Caco-2 (cell line): ENCODE measurements around the gene FLT4. TPM values are rescaled to one million over a fixed set of nuclear protein-coding genes. Genes with fewer than 3 reads are reported as not detected.

Source experiments
- BruUV-seq: library from RNA; stranded (reverse); fragments of 400-500 nt; replicated peaks from 2 replicates; lab custom pipeline; 2021; lab: Mats Ljungman, UMichigan
- CTCF ChIA-PET: fragments of 300-600 bp; sonication (Branson Sonifier 250); formaldehyde crosslinking; loops from one replicate; lab custom pipeline; 2022; ENCODE audit warnings: antibody characterized with exemption; lab: Charles Lee
- POLR2A ChIA-PET: fragments of 300-600 bp; sonication (Branson Sonifier 250); formaldehyde crosslinking; loops from one replicate; lab custom pipeline; 2022; ENCODE audit warnings: antibody characterized with exemption; lab: Charles Lee
- DNase-seq, 2 experiments: peaks; one replicate each; pipeline versions ENCODE4 v3.0.0 to v3.0.0-alpha.2; 2020 to 2022
- H3K27me3 ChIP-seq: replicated peaks from 2 replicates; pipeline ENCODE4 v1.6.0; 2011; ENCODE audit warnings: low read length; ENCODE audit not compliant: control insufficient read depth, insufficient read depth
- H3K36me3 ChIP-seq: 2 replicates; pipeline ENCODE4 v1.5.1; 2011; ENCODE audit warnings: low read length; ENCODE audit not compliant: control insufficient read depth, insufficient read depth
- H3K4me1 ChIP-seq: fragments of 250-450 bp; sonication (Bioruptor Pico); 2 replicates; pipeline ENCODE4 v1.5.1; 2020; ENCODE audit warnings: mild to moderate bottlenecking
- H3K4me3 ChIP-seq: 2 replicates; pipeline ENCODE4 v1.5.1; 2011; ENCODE audit warnings: low read depth, mild to moderate bottlenecking, control low read depth, low read length
- H3K9me3 ChIP-seq: fragments of 250-450 bp; sonication (Bioruptor Pico); 2 replicates; pipeline ENCODE4 v1.5.1; 2020; ENCODE audit warnings: mild to moderate bottlenecking, moderate library complexity
- H3K27ac Mint-ChIP-seq: one replicate; pipeline ENCODE4 v1.8.0; 2022; ENCODE audit warnings: mixed read lengths; ENCODE audit not compliant: unreplicated experiment
- H3K27me3 Mint-ChIP-seq: one replicate; pipeline ENCODE4 v1.8.0; 2022; ENCODE audit warnings: mixed read lengths; ENCODE audit not compliant: insufficient read depth, unreplicated experiment
- H3K36me3 Mint-ChIP-seq: one replicate; pipeline ENCODE4 v1.8.0; 2022; ENCODE audit warnings: mild to moderate bottlenecking, mixed read lengths; ENCODE audit not compliant: insufficient read depth, unreplicated experiment
- H3K4me1 Mint-ChIP-seq: one replicate; pipeline ENCODE4 v1.8.0; 2022; ENCODE audit warnings: low read depth, mixed read lengths; ENCODE audit not compliant: unreplicated experiment
- H3K4me3 Mint-ChIP-seq: one replicate; pipeline ENCODE4 v1.8.0; 2022; ENCODE audit warnings: mild to moderate bottlenecking, moderate library complexity, mixed read lengths; ENCODE audit not compliant: unreplicated experiment
- H3K9me3 Mint-ChIP-seq: one replicate; pipeline ENCODE4 v1.8.0; 2022; ENCODE audit warnings: mixed read lengths; ENCODE audit not compliant: unreplicated experiment
- CTCF ChIP-seq, 2 experiments: fragments of 200-600 bp in 1 of 2; IDR thresholded peaks; 1 replicate in 1 of 2; 2 replicates in 1 of 2; pipeline versions ENCODE4 v1.5.1 to v1.8.0; 2011 to 2022; ENCODE audit warnings: antibody characterized with exemption in 1 of 2, control low read depth in 1 of 2, inconsistent platforms in 1 of 2, low read depth in 1 of 2, low read length in 1 of 2, mild to moderate bottlenecking in 1 of 2, moderate library complexity in 1 of 2; ENCODE audit not compliant: insufficient read depth in 1 of 2, severe bottlenecking in 1 of 2, unreplicated experiment in 1 of 2
- intact Hi-C: fragments of 100-400 bp; cut with micrococcal nuclease; formaldehyde crosslinking; loops from one replicate; pipeline ENCODE4 v1.10.0; 2022; ENCODE audit not compliant: unreplicated experiment
- total RNA-seq: library from RNA; stranded (reverse); gene quantifications from 2 replicates; pipeline ENCODE4 v1.2.3, GENCODE V29; 2022

FLT4 gene
- total RNA-seq, 1 experiment from 2014 or later: not detected

- Mint-ChIP-seq H3K4me3 (no peak overlapping the region), H3K9me3 (no peaks in the 10 kb centered on the region), H3K27me3 (no peaks in the 10 kb centered on the region), H3K27ac (no peak overlapping the region), H3K4me1 (no peaks in the 10 kb centered on the region), H3K36me3 (peaks cover 77% of the 10 kb centered on the region)
- Histone ChIP-seq H3K4me1 (no peaks in the 10 kb centered on the region), H3K36me3 (no peaks in the 10 kb centered on the region; the same call in none of the 2 replicates), H3K27me3 (no peaks in the 10 kb centered on the region), H3K4me3 (no peak overlapping the region), H3K9me3 (no peaks in the 10 kb centered on the region)
- intact Hi-C loops: no loop called here
- TF ChIP-seq CTCF (IDR thresholded peaks at IDR 0.05; ENCODE audit: insufficient read depth in 1 of 2, low read depth in 1 of 2, low read length in 1 of 2, severe bottlenecking in 1 of 2, unreplicated experiment in 1 of 2): no peak
- ChIA-PET CTCF (no interaction called here), POLR2A (no interaction called here)
- DNase-seq: no peak
- BruUV-seq: no TSS peak
Measured at GRCh38 chr5:180563994-180564393, 85.4 kb downstream of the FLT4 start.

DNA sequence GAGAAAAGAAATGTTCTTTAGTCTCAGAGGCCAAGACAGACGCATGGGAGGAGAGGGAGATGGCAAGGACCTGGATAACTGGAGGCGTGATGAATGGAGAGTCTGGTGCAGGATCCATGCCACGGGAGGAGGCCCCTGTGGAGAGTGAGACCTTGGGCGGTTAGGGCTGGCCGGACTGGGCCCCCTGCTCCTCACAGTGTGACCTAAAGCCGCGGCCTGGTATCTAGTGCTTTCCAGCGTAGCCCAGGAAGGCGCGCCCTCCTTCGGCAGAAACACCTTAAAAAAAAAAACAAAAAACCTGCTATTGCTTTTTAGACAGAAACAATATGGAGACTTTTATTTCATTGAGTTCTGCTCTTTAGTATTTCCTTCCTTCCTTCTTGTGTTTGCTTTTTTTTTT is 91.2 kb downstream of the FLT4 start:
- Mint-ChIP-seq H3K36me3 (peaks cover 56% of the 10 kb centered on the region), H3K27me3 (no peaks in the 10 kb centered on the region), H3K9me3 (no peaks in the 10 kb centered on the region), H3K27ac (no peak overlapping the region), H3K4me1 (no peaks in the 10 kb centered on the region), H3K4me3 (no peak overlapping the region)
- Histone ChIP-seq H3K4me1 (no peaks in the 10 kb centered on the region), H3K36me3 (peaks cover 3% of the 10 kb centered on the region), H3K4me3 (no peak overlapping the region), H3K9me3 (no peaks in the 10 kb centered on the region), H3K27me3 (no peaks in the 10 kb centered on the region)
- BruUV-seq: no TSS peak
- TF ChIP-seq CTCF (IDR thresholded peaks at IDR 0.05; ENCODE audit: insufficient read depth in 1 of 2, low read depth in 1 of 2, low read length in 1 of 2, severe bottlenecking in 1 of 2, unreplicated experiment in 1 of 2): no peak
- intact Hi-C loops: no loop called here
- DNase-seq: no peak
- CTCF ChIA-PET: no interaction called here
- POLR2A ChIA-PET: no interaction called here

DNA sequence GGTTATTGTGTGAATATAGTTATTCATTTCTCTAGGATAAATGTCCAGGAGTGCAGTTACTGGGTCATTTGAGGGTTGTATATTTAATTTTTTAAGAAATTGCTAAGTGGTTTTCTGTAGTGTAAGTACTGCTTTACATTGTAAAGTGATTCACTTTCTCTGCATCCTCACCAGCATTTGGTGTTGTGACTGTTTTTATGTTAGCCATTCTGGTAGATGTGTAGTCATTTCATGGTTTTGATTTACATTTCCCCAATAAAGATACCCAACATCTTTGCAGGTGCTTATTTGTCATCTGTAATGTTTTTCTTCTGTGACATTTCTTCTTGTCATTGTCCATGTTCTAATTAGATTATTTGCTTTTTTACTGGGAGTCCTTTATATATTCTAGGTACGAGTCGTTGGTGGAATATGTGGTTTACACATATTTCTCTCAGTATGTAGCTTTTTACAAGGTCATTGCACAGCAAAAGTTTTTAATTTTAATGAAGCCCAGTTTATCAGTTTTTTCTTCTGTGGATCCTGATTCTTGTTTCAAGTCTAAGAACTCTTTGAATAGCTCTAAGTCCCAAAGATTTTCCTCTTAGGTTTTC is 92.1 kb downstream of the FLT4 start:
- CTCF ChIA-PET: no interaction called here
- H3K9me3 Mint-ChIP-seq: no peaks in the 10 kb centered on the region

More for the DNA sequence above, 92.1 kb downstream of the FLT4 start:
- H3K27ac Mint-ChIP-seq: no peak overlapping the region
- BruUV-seq: no TSS peak
- Histone ChIP-seq H3K36me3 (peaks cover 3% of the 10 kb centered on the region), H3K4me1 (no peaks in the 10 kb centered on the region), H3K9me3 (no peaks in the 10 kb centered on the region), H3K4me3 (no peak overlapping the region), H3K27me3 (no peaks in the 10 kb centered on the region)
- intact Hi-C loops: no loop called here
- no peaks in the 10 kb centered on the region for H3K4me1 Mint-ChIP-seq
- no peaks in the 10 kb centered on the region for H3K27me3 Mint-ChIP-seq
- no peak overlapping the region for H3K4me3 Mint-ChIP-seq
- peaks cover 60% of the 10 kb centered on the region for H3K36me3 Mint-ChIP-seq
- no peak for TF ChIP-seq CTCF (IDR thresholded peaks at IDR 0.05; ENCODE audit: insufficient read depth in 1 of 2, low read depth in 1 of 2, low read length in 1 of 2, severe bottlenecking in 1 of 2, unreplicated experiment in 1 of 2)
- no peak for DNase-seq
- POLR2A ChIA-PET: no interaction called here
